Erythroblast (primary cell): ENCODE results near the gene ITIH1.

Source experiments
- GATA1 ChIP-seq: IDR thresholded peaks from 2 replicates; pipeline ENCODE4 v1.6.1; 2011; ENCODE audit warnings: low read depth, mild to moderate bottlenecking, control low read depth, low read length, moderate library complexity
- POLR2A ChIP-seq: IDR thresholded peaks from 2 replicates; pipeline ENCODE4 v1.6.1; 2011; ENCODE audit warnings: mild to moderate bottlenecking, low read length

GRCh38 chr3:52756141-52756540 is 21.3 kb upstream of the ITIH1 start:
- TF ChIP-seq POLR2A (no peak), GATA1 (no peak)
